ENCODE data around the gene CSMD2.
A peak's percentile ranks its signal among the peaks of the same experiment; 100 is the strongest.

Gene CSMD2

DNA sequence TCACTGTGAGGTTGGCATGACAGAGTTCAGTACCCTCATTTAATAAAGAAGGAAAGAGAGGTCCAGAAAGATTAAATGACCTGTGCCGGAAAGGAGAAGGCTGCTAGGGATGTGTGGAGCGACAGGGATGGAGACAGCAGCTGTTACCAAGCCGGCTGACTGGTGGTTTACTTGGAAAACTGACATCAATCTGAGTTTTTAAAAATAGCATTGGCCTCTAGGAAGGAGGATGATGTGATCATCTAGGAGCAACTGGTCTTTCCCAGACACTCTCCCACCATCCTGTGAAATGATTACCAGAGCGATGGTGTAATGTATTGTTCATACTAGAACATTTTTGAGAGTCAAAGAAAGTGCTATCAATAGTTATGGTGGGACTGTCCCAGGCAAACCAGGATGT is 538.2 kb downstream of the CSMD2 start:
- H4K20me1 ChIP-seq (ENCODE audit: insufficient read depth, low read length) = no peaks in the 10 kb centered on the region
- H3K79me2 ChIP-seq (ENCODE audit: low read length) = no peaks in the 10 kb centered on the region
- no peak for TF ChIP-seq EZH2phosphoT487 (IDR thresholded peaks at IDR 0.05; ENCODE audit: low read depth)
- no peak for TF ChIP-seq CTCF (IDR thresholded peaks at IDR 0.05; ENCODE audit: low read depth, low read length)
- no peak overlapping the region for H3K27ac ChIP-seq (ENCODE audit: low read length)
- H3K4me2 ChIP-seq (ENCODE audit: low read length) = no peak overlapping the region
- no peaks in the 10 kb centered on the region for H3K4me1 ChIP-seq (ENCODE audit: low read length)
- H3K36me3 ChIP-seq (replicated peaks; ENCODE audit: low read depth, low read length) = no peaks in the 10 kb centered on the region
- H3K27me3 ChIP-seq (ENCODE audit: low read depth, low read length) = peaks cover 12% of the 10 kb centered on the region
- H3K9me3 ChIP-seq (ENCODE audit: insufficient read depth, low read length) = no peaks in the 10 kb centered on the region
- no peak overlapping the region for H2AFZ ChIP-seq (ENCODE audit: low read depth, low read length)
- no peak overlapping the region for H3K9ac ChIP-seq (ENCODE audit: low read length)
- H3K4me3 ChIP-seq (ENCODE audit: low read length) = no peak overlapping the region

DNA sequence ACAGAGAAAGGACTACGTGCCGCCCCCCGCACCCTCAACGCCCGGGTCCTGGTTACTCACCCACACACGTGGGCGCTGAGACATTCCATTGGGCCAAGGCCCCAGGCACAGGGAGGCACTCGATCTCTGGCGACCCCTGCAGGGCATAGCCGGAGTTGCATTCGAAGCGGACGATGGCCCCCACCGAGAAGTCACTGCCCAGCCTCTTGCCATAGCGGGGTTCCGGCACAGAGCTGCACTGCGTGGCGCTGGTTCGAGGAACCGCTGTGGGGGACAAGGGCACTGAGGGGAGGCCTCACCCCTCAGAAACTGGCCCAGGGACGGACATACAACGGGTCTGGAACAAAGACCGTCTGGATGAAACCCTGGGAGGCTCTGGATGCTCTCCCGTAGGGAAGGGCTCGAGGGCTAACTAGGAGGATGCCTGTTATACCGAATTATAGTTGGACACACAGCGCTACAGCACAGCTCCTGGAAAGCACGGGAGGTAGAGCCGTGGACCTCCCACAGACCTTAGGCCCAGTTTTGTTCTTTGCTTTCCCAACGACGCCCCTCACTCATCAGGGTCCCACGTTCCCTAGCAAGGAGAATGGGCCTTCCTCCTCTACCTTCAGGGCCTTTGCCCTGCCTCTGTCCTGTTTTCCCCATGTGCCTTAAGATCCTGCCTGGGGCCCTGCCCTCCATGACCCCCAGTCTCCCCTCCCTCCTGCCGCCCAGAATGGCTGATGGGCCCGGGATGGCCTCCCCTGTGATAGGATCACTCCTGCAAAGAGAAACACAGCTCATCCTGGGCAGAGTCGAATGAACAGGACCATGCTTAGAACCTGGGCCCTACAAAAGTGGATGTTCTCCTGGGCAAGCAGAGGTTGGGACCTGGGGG is 539.8 kb downstream of the CSMD2 start:
- Histone ChIP-seq H3K4me2 (ENCODE audit: low read length) (no peak overlapping the region), H3K9ac (ENCODE audit: low read length) (no peak overlapping the region), H2AFZ (ENCODE audit: low read depth, low read length) (no peak overlapping the region), H3K36me3 (replicated peaks; ENCODE audit: low read depth, low read length) (no peaks in the 10 kb centered on the region), H3K27ac (ENCODE audit: low read length) (no peak overlapping the region), H3K9me3 (ENCODE audit: insufficient read depth, low read length) (no peaks in the 10 kb centered on the region), H3K4me3 (ENCODE audit: low read length) (no peak overlapping the region), H3K4me1 (ENCODE audit: low read length) (no peaks in the 10 kb centered on the region), H4K20me1 (ENCODE audit: insufficient read depth, low read length) (no peaks in the 10 kb centered on the region), H3K79me2 (ENCODE audit: low read length) (no peaks in the 10 kb centered on the region), H3K27me3 (ENCODE audit: low read depth, low read length) (peaks cover 12% of the 10 kb centered on the region)
- no peak for TF ChIP-seq EZH2phosphoT487 (IDR thresholded peaks at IDR 0.05; ENCODE audit: low read depth)
- TF ChIP-seq CTCF (IDR thresholded peaks at IDR 0.05; ENCODE audit: low read depth, low read length) = peak; percentile 39

GRCh38 chr1:33624261-33624990 is 540.6 kb downstream of the CSMD2 start:
- no peaks in the 10 kb centered on the region for H3K9me3 ChIP-seq (ENCODE audit: insufficient read depth, low read length)
- H3K4me3 ChIP-seq (ENCODE audit: low read length) = no peak overlapping the region
- H3K27ac ChIP-seq (ENCODE audit: low read length) = no peak overlapping the region
- no peaks in the 10 kb centered on the region for H4K20me1 ChIP-seq (ENCODE audit: insufficient read depth, low read length)
- H3K27me3 ChIP-seq (ENCODE audit: low read depth, low read length) = peaks cover 12% of the 10 kb centered on the region
- TF ChIP-seq CTCF (IDR thresholded peaks at IDR 0.05; ENCODE audit: low read depth, low read length) (no peak), EZH2phosphoT487 (IDR thresholded peaks at IDR 0.05; ENCODE audit: low read depth) (no peak)
- H2AFZ ChIP-seq (ENCODE audit: low read depth, low read length) = no peak overlapping the region
- no peak overlapping the region for H3K4me2 ChIP-seq (ENCODE audit: low read length)
- no peaks in the 10 kb centered on the region for H3K79me2 ChIP-seq (ENCODE audit: low read length)
- no peaks in the 10 kb centered on the region for H3K4me1 ChIP-seq (ENCODE audit: low read length)
- no peaks in the 10 kb centered on the region for H3K36me3 ChIP-seq (replicated peaks; ENCODE audit: low read depth, low read length)
- no peak overlapping the region for H3K9ac ChIP-seq (ENCODE audit: low read length)

- H3K9ac ChIP-seq (ENCODE audit: low read length) = no peak overlapping the region
- no peak overlapping the region for H2AFZ ChIP-seq (ENCODE audit: low read depth, low read length)
- no peak for TF ChIP-seq CTCF (IDR thresholded peaks at IDR 0.05; ENCODE audit: low read depth, low read length)
- TF ChIP-seq EZH2phosphoT487 (IDR thresholded peaks at IDR 0.05; ENCODE audit: low read depth) = no peak
- no peaks in the 10 kb centered on the region for H3K4me1 ChIP-seq (ENCODE audit: low read length)
- H3K9me3 ChIP-seq (ENCODE audit: insufficient read depth, low read length) = no peaks in the 10 kb centered on the region
- no peak overlapping the region for H3K4me2 ChIP-seq (ENCODE audit: low read length)
- no peaks in the 10 kb centered on the region for H3K79me2 ChIP-seq (ENCODE audit: low read length)
- no peaks in the 10 kb centered on the region for H4K20me1 ChIP-seq (ENCODE audit: insufficient read depth, low read length)
- H3K36me3 ChIP-seq (replicated peaks; ENCODE audit: low read depth, low read length) = no peaks in the 10 kb centered on the region
- H3K27ac ChIP-seq (ENCODE audit: low read length) = no peak overlapping the region
- no peak overlapping the region for H3K4me3 ChIP-seq (ENCODE audit: low read length)
- peaks cover 7% of the 10 kb centered on the region; the same call in 1 of the 2 replicates for H3K27me3 ChIP-seq (ENCODE audit: low read depth, low read length)
Measured at GRCh38 chr1:33623811-33624210, 541.2 kb downstream of the CSMD2 start.
